Placental pericyte (primary cell): ENCODE results near the gene RUVBL1. TPM values are rescaled to one million over a fixed set of nuclear protein-coding genes. Genes with fewer than 3 reads are reported as not detected.

ENCODE experiments used
- small RNA-seq: library from RNA; depleted of rRNA; stranded (forward); fragments of <200 nt; gene quantifications from one replicate; pipeline ENCODE3, GENCODE V24; 2012; ENCODE audit warnings: low replicate concordance
- total RNA-seq: library from RNA; depleted of rRNA; stranded (reverse); fragments of >200 nt; gene quantifications from 2 replicates; pipeline ENCODE4 v1.2.3, GENCODE V29; 2012

Gene RUVBL1
- 39.2 and 73.4 TPM in 2 replicates for total RNA-seq

DNA sequence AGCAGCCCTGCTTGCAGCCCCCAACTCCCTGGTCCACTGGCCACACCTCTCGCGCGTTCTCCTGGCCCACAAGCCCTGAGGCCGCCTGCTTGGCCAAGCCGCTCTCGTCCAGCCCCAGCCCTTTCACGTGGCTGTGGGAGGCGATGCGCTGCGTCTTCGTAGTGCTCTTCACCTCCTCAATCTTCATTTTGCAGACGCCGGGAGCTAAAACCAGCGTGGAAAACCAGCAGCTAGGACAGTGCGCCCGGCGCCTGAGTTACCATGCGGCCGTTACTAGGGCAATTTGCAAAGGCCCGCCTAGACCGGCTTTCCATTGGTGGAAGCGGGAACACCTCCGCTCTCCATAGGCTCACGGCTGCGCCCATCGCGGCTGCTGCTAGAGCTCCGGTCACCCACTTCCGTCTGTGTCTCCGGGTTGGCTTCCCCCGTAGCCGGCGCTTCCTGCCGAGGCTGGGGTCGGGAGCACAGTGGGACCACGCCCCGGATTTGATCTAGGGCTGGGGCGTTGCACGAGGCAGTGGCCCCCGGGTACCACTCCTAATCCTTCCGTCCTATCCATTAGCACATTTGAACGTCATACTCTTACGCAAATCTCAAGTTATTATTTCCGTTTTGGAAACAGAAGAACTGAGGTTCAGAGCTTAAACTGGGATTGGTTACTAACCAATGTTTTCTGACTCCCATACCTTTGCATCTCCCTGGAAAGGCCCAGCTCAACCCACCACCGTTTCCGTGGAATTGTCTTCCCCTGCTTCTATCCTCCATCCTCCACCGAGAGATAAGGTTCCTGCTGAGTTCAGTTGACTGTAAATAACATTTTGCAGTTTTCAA is at the start of gene RUVBL1:
RUVBL1 (minus strand) TSS at position 275 of the 831 bp plus-strand sequence; CDS start at position 187, 88 bp downstream.

DNA sequence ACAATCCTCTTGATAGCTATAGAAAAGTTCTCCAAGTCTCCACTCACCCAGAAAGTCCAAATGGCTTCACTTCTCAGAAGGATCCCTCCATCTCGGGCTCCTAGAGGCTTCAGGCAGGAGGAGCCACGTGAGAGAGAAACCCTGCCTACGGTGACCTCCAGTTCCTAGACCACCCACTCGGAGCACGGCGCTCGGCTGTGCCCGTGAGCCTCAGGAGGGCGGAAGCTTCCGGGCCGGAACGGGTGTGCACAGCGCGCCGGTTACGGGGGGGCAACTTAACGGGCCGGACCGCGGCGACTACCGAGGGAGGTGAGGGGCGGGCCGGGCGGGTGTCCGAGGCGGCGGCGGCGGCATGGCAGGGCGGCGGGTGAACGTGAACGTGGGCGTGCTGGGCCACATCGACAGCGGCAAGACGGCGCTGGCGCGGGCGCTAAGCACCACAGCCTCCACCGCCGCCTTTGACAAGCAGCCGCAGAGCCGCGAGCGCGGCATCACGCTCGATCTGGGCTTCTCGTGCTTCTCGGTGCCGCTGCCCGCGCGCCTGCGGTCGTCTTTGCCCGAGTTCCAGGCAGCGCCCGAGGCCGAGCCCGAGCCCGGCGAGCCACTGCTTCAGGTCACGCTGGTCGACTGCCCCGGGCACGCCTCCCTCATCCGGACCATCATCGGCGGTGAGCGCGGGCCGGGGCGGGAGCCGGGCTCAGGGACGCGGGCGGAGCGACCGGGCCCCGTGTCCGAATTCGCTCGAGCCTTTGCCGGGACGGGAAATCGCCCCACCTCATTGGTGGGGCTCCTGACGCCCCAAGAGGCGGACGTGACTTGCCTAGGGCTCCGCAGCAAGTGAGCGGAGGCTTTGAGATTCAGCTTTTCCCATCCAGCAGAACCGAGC is 29.8 kb upstream of the RUVBL1 start, which contains the start of gene EEFSEC:
EEFSEC (plus strand) TSS at position 326 of the 886 bp plus-strand sequence; CDS start at position 353, 27 bp downstream.

DNA sequence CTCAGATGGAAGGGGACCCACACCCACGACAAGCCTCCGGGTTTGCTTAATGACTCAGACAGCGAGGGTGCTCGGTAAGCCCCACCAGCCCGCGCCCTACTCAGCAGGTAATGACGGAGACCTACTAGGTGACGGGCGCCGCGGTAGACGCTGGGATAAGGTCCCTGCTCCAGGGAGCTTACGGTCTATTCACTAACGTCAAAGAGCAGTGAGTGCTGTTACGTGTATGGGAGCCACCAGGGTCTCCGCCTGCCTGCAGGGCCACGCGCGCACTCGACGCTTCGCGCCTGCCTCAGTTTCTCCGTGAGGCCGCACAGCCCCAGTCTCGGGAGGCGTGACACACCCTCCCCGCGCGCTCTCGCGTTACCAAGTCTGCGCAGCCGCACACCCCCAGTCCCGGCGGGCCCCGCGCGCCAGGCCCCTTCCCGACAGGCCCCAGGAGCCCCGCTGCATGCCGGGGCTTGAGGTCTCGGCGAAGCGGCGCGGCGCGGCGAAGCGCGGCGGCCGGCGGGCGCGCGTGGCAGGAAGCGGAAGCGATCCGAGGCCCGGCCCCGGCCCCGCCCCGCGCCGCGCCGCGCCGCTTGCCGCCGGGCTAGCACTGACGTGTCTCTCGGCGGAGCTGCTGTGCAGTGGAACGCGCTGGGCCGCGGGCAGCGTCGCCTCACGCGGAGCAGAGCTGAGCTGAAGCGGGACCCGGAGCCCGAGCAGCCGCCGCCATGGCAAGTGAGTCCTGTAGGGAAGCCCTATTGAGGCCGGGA is 71.6 kb downstream of the RUVBL1 start, which contains the start of gene SEC61A1:
SEC61A1 (plus strand) TSS at position 601 of the 758 bp plus-strand sequence; CDS start at position 717, 116 bp downstream.

Small RNA genes lying within 50 kb of the gene (small RNA-seq; reads per million reads assigned to genes)
- gene RNU2-37P (1.8 reads per million, percentile 65 among the genes with 10 or more reads in this experiment), gene RNU6-823P (not detected)

Other genes with a start within 250 kb of the RUVBL1 start
- gene KBTBD12, start 208.6 kb downstream of the RUVBL1 start, total RNA-seq, result not detected in 2 replicates
- gene SEC61A1, start 71.4 kb downstream of the RUVBL1 start, total RNA-seq, result 482 and 646 TPM in 2 replicates
- 5.9 and 8.6 TPM in 2 replicates for gene EEFSEC, start 29.7 kb upstream of the RUVBL1 start, total RNA-seq